Suprapubic skin (tissue), 4 donors: ENCODE data around the gene WNT11.

Experiments used
- CTCF ChIP-seq, 2 donors: fragments of 200-600 bp in 1 of 2; fragments of 450-650 bp in 1 of 2; sonication (generic) in 1 of 2; IDR thresholded peaks; one replicate each; pipeline ENCODE4 v1.5.1; 2016 to 2019; ENCODE audit warnings: antibody characterized with exemption in 2 of 2, mild to moderate bottlenecking in 1 of 2, moderate library complexity in 1 of 2
- EP300 ChIP-seq: sonication (generic); formaldehyde crosslinking; IDR thresholded peaks from one replicate; pipeline ENCODE4 v1.6.1; 2017; ENCODE audit warnings: antibody characterized with exemption
- POLR2A ChIP-seq, 2 donors: fragments of 450-650 bp; IDR thresholded peaks; one replicate each; pipeline ENCODE4 v1.6.1; 2017; ENCODE audit warnings: antibody characterized with exemption in 2 of 2, mild to moderate bottlenecking in 2 of 2, moderate library complexity in 2 of 2
- POLR2AphosphoS5 ChIP-seq, 3 donors: sonication (generic); formaldehyde crosslinking; IDR thresholded peaks; one replicate each; pipeline ENCODE4 v1.6.1; 2017; ENCODE audit warnings: antibody characterized with exemption in 3 of 3

DNA sequence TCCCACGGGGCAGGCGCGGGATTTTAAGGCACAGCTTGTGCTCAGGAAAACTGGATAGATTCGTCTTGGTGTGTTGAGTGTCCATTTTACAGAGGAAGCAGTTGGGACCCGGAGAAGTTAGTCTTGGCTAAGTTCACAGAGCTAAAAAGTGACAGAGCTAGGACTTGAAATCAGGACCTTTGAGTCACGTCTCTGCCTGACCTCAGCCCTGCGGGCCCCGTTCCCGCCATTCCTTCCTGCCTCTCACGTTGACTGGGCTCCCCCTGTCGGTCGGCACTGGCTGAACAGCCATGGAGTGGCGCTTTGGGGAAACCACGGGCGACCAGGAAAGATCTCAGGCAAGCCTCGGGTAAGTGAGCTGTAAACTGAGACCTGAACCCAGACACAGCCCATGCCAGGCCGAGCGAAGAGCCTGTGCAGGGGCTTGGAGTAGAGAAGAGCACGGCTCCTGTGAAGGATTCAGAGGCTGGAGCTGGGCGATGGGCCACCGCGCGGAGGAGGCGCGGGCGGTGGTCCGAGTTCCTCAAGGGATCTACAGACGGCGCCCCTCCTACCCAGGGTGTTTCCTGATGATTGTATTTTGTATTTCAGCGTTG, 54.1 kb downstream of the WNT11 start:
- TF ChIP-seq CTCF (IDR thresholded peaks at IDR 0.05) (peak; percentile 90 to 93), POLR2A (IDR thresholded peaks at IDR 0.05) (no peak), POLR2AphosphoS5 (IDR thresholded peaks at IDR 0.05) (no peak), EP300 (no peak)
